Neural cell (in vitro differentiated cells): Measurements from ENCODE around the gene ARHGAP42. TPM values are rescaled to one million over a fixed set of nuclear protein-coding genes. Genes with fewer than 3 reads are reported as not detected.
"Not testable (repeated sequence)": the region's sequence is repeated elsewhere in the genome, so short reads cannot be mapped to it uniquely, and the experiment has no call there.

Experiments used
- H2AFZ ChIP-seq: fragments of 200-600, 300-800 bp; sonication (generic), shearing (Covaris generic); 2 replicates; pipeline ENCODE4 v1.6.0; 2014; ENCODE audit warnings: low read depth, mild to moderate bottlenecking, antibody characterized with exemption, low read length, moderate library complexity
- H3F3A ChIP-seq: fragments of 200-600 bp; shearing (Covaris generic); 2 replicates; pipeline ENCODE4 v1.6.1; 2016; ENCODE audit warnings: mild to moderate bottlenecking, moderate library complexity, mixed read lengths, antibody characterized with exemption, low read length; ENCODE audit not compliant: insufficient read depth, poor library complexity, severe bottlenecking
- H3K27ac ChIP-seq: fragments of 200-600, 300-800 bp; sonication (generic), shearing (Covaris generic); 2 replicates; pipeline ENCODE4 v1.5.1; 2014; ENCODE audit warnings: mild to moderate bottlenecking, low read length, moderate library complexity
- H3K27me3 ChIP-seq: fragments of 300-800, 200-600 bp; sonication (generic), shearing (Covaris generic); 2 replicates; pipeline ENCODE4 v1.6.0; 2014; ENCODE audit warnings: mild to moderate bottlenecking, low read depth, low read length, moderate library complexity; ENCODE audit not compliant: insufficient read depth
- H3K36me3 ChIP-seq: fragments of 300-800, 200-600 bp; sonication (generic), shearing (Covaris generic); 2 replicates; pipeline ENCODE4 v1.5.1; 2014; ENCODE audit warnings: mild to moderate bottlenecking, antibody characterized with exemption, low read length, moderate library complexity; ENCODE audit not compliant: insufficient read depth
- H3K4me2 ChIP-seq: fragments of 300-800, 200-600 bp; sonication (generic), shearing (Covaris generic); 2 replicates; pipeline ENCODE4 v1.6.0; 2014; ENCODE audit warnings: mild to moderate bottlenecking, low read length
- H3K4me3 ChIP-seq: fragments of 300-800, 200-600 bp; sonication (generic), shearing (Covaris generic); 2 replicates; pipeline ENCODE4 v1.5.1; 2014; ENCODE audit warnings: mild to moderate bottlenecking, low read length, moderate library complexity
- H3K79me2 ChIP-seq: fragments of 200-600 bp; shearing (Covaris generic); replicated peaks from 2 replicates; pipeline ENCODE4 v1.6.0; 2014; ENCODE audit warnings: mild to moderate bottlenecking, low read length, moderate library complexity; ENCODE audit not compliant: insufficient read depth
- H3K9ac ChIP-seq: fragments of 300-800, 200-600 bp; sonication (generic), shearing (Covaris generic); 2 replicates; pipeline ENCODE4 v1.6.1; 2016; ENCODE audit warnings: mild to moderate bottlenecking, low read length, mixed read lengths
- H3K9me2 ChIP-seq: fragments of 200-600 bp; shearing (Covaris generic); 2 replicates; pipeline ENCODE4 v1.6.1; 2016; ENCODE audit warnings: mild to moderate bottlenecking, low read length, mixed read lengths; ENCODE audit not compliant: insufficient read depth
- H3K9me3 ChIP-seq: fragments of 200-600, 300-800 bp; sonication (generic), shearing (Covaris generic); 2 replicates; pipeline ENCODE4 v1.6.1; 2016; ENCODE audit warnings: mild to moderate bottlenecking, mixed run types, low read length, moderate library complexity, mixed read lengths
- H4K20me1 ChIP-seq: fragments of 200-600 bp; shearing (Covaris generic); 2 replicates; pipeline ENCODE4 v1.6.1; 2016; ENCODE audit warnings: mild to moderate bottlenecking, mixed run types; ENCODE audit not compliant: insufficient read depth
- EP300 ChIP-seq: fragments of 450-650 bp; conservative IDR thresholded peaks from 2 replicates; pipeline ENCODE4 v1.6.1; 2014; ENCODE audit warnings: antibody characterized with exemption, mild to moderate bottlenecking, moderate library complexity; ENCODE audit not compliant: poor library complexity, severe bottlenecking
- EZH2 ChIP-seq: fragments of 200-600, 300-800 bp; shearing (Covaris generic), sonication (generic); IDR thresholded peaks from 2 replicates; pipeline ENCODE4 v1.6.1; 2014; ENCODE audit warnings: antibody characterized with exemption, low read length, borderline replicate concordance, mild to moderate bottlenecking; ENCODE audit not compliant: insufficient read depth, poor library complexity, severe bottlenecking
- MXI1 ChIP-seq: fragments of 450-650 bp; conservative IDR thresholded peaks from 2 replicates; pipeline ENCODE4 v1.6.1; 2014; ENCODE audit warnings: antibody characterized with exemption, mild to moderate bottlenecking; ENCODE audit not compliant: poor library complexity, severe bottlenecking
- POLR2AphosphoS5 ChIP-seq: IDR thresholded peaks from 2 replicates; pipeline ENCODE4 v1.6.1; 2012
- RAD21 ChIP-seq: fragments of 450-650 bp; conservative IDR thresholded peaks from 2 replicates; pipeline ENCODE4 v1.6.1; 2014; ENCODE audit warnings: antibody characterized with exemption, mild to moderate bottlenecking, moderate library complexity
- REST ChIP-seq: IDR thresholded peaks from 2 replicates; pipeline ENCODE4 v1.6.1; 2012; ENCODE audit warnings: borderline replicate concordance
- SMC3 ChIP-seq: fragments of 450-650 bp; conservative IDR thresholded peaks from 2 replicates; pipeline ENCODE4 v1.6.1; 2014; ENCODE audit warnings: antibody characterized with exemption, mild to moderate bottlenecking, moderate library complexity; ENCODE audit not compliant: poor library complexity
- TAF1 ChIP-seq: IDR thresholded peaks from 2 replicates; pipeline ENCODE4 v1.6.1; 2012; ENCODE audit warnings: low read depth
- polyA plus RNA-seq: library from polyadenylated mRNA; depleted of rRNA; stranded (reverse); fragments of >200 nt; gene quantifications from 2 replicates; pipeline ENCODE4 v1.2.3, GENCODE V29; 2014
- TF ChIP-seq, protein P1 (sequence below): fragments of 450-650 bp; IDR thresholded peaks from 2 replicates; pipeline ENCODE4 v1.5.1; 2014; ENCODE audit warnings: antibody characterized with exemption, mild to moderate bottlenecking, moderate library complexity; ENCODE audit not compliant: poor library complexity, severe bottlenecking

The ARHGAP42 gene
- polyA plus RNA-seq, 1 donor from 2014 or later = 0.64 TPM

DNA sequence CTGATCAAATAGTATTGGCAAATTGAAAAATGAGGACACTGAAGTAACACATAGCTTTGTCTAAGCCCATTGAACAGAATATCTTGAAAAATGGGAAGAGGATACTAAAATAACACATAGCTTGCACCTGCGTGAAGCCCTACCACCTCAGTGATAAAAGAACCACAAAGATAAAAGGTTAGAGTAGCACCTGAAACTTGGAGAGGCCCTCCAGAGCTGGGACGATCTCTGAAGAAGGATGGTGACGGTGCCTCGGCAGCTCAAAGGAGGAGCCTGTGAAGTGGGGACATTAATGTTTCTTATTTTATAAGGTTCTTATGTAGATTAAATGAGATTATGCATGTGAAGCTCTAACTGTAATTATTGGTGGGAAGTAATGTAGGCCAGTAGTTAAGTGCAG, 23.1 kb upstream of the ARHGAP42 start:
- H3K36me3 ChIP-seq = no peaks in the 10 kb centered on the region
- no peaks in the 10 kb centered on the region for H3K79me2 ChIP-seq
- H3K9me2 ChIP-seq = no peaks in the 10 kb centered on the region
- no peaks in the 10 kb centered on the region for H3K9me3 ChIP-seq
- H3F3A ChIP-seq = no peaks in the 10 kb centered on the region
- H3K27me3 ChIP-seq = no peaks in the 10 kb centered on the region
- no peak overlapping the region for H3K4me2 ChIP-seq
- no peak overlapping the region for H3K27ac ChIP-seq
- no peak overlapping the region for H3K4me3 ChIP-seq
- no peak overlapping the region for H2AFZ ChIP-seq
- H3K9ac ChIP-seq = no peak overlapping the region
- no peak for TF ChIP-seq TAF1
- TF ChIP-seq MXI1 = no peak
- no peak for TF ChIP-seq RAD21
- H4K20me1 ChIP-seq = no peaks in the 10 kb centered on the region

DNA sequence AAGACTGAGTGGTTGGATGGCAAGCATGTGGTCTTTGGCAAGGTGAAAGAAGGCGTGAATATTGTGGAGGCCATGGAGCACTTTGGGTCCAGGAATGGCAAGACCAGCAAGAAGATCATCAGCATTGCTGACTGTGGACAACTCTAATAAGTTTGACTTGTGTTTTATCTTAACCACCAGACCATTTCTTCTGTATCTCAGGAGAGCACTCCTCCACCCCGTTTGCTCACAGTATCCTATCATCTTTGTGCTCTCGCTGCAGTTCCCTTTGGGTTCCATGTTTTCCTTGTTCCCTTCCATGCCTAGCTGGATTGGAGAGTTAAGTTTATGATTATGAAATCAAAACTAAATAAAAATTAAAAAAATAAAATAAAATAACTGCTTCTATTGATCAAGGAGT, 20.3 kb upstream of the ARHGAP42 start:
- H3K36me3 ChIP-seq, H3K27me3 ChIP-seq, H3K9me2 ChIP-seq, H3F3A ChIP-seq, H3K4me3 ChIP-seq, H3K4me2 ChIP-seq, H3K9me3 ChIP-seq, H2AFZ ChIP-seq, H3K27ac ChIP-seq, H3K9ac ChIP-seq, H3K79me2 ChIP-seq, H4K20me1 ChIP-seq: not testable (repeated sequence)

- H3K4me2 ChIP-seq = no peak overlapping the region
- no peaks in the 10 kb centered on the region for H3F3A ChIP-seq
- no peak overlapping the region for H3K27ac ChIP-seq
- H3K36me3 ChIP-seq = no peaks in the 10 kb centered on the region
- no peaks in the 10 kb centered on the region for H3K79me2 ChIP-seq
- TF ChIP-seq RAD21 (no peak), EZH2 (no peak), REST (no peak), TAF1 (no peak), POLR2AphosphoS5 (no peak), SMC3 (no peak), MXI1 (no peak), EP300 (no peak)
- TF ChIP-seq, protein P1, sequence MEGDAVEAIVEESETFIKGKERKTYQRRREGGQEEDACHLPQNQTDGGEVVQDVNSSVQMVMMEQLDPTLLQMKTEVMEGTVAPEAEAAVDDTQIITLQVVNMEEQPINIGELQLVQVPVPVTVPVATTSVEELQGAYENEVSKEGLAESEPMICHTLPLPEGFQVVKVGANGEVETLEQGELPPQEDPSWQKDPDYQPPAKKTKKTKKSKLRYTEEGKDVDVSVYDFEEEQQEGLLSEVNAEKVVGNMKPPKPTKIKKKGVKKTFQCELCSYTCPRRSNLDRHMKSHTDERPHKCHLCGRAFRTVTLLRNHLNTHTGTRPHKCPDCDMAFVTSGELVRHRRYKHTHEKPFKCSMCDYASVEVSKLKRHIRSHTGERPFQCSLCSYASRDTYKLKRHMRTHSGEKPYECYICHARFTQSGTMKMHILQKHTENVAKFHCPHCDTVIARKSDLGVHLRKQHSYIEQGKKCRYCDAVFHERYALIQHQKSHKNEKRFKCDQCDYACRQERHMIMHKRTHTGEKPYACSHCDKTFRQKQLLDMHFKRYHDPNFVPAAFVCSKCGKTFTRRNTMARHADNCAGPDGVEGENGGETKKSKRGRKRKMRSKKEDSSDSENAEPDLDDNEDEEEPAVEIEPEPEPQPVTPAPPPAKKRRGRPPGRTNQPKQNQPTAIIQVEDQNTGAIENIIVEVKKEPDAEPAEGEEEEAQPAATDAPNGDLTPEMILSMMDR = no peak
- no peaks in the 10 kb centered on the region for H3K9me3 ChIP-seq
- H3K27me3 ChIP-seq = no peaks in the 10 kb centered on the region
- no peak overlapping the region for H3K9ac ChIP-seq
- H2AFZ ChIP-seq = no peak overlapping the region
- H3K9me2 ChIP-seq = no peaks in the 10 kb centered on the region
- H4K20me1 ChIP-seq = no peaks in the 10 kb centered on the region
- H3K4me3 ChIP-seq = no peak overlapping the region
Measured at GRCh38 chr11:100667449-100667848, 19.6 kb upstream of the ARHGAP42 start.
